Superior temporal gyrus (tissue), 1 donor: ENCODE data around the gene TPRKB.
"Not testable (repeated sequence)": the region's sequence is repeated elsewhere in the genome, so short reads cannot be mapped to it uniquely, and the experiment has no call there.

ENCODE experiments used
- DNase-seq: peaks from one replicate; pipeline ENCODE4 v3.0.0-alpha.2; 2016; ENCODE audit errors: extremely low spot score

The TPRKB gene

DNA sequence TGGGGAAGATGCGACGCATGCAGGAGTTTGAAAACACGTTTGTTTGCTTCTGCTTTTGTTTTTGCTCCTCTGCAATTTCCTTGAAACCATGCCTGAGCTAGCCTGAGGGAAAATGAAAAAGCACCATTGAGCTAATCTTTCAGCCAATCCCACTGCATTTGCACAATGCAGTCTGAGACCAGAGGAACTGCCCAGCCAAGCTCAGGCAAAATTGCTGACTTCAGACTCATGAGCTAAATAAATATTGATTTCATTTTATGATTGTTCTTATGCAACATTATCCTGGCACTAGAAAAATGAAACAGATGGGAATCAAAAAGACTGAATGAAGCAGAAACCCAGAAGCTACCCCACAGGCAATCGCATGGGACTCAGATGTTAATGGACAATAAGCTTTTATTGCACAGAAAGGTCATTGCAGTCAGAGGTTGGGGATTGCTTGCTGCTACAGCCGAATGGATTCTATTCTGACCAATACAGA, 37.0 kb downstream of the TPRKB start:
- DNase-seq: no peak

DNA sequence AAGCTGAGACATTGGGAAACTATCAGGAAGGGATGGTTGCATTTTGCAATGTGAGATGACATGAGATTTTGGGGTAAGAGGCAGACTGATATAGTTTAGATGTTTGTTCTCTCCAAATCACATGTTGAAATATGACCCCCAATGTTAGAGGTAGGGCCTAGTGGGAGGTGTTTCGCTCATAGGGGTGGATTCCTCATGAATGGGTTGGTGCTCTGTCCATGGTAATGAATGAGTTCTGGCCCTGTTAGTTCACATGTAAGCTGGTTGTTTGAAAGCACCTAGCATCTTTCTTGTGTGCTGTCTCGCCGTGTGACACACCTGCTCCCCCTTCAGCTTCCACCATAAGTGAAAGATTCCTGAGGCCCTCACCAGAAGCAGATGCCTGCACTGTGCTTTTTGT, 37.7 kb downstream of the TPRKB start:
- DNase-seq: no peak

DNA sequence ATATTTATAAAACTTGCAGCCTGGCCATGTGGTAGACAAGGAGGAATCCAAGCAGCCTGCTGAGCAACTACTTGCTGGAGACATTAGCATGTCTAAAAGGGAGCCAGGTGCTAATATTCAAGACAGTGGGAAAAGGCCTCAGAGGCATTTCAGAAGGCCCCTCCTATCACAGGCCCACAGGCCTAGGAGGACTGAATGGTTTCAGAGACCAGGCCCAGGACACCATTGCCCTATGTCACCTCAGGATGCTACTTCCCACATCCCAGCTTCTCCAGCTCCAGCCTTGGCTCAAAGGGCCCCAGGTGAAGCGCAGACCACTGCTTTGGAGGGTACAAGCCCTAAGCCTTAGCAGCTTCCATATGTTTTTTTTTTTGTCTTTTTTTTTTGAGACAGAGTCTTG, 39.0 kb downstream of the TPRKB start:
- no peak for DNase-seq

DNA sequence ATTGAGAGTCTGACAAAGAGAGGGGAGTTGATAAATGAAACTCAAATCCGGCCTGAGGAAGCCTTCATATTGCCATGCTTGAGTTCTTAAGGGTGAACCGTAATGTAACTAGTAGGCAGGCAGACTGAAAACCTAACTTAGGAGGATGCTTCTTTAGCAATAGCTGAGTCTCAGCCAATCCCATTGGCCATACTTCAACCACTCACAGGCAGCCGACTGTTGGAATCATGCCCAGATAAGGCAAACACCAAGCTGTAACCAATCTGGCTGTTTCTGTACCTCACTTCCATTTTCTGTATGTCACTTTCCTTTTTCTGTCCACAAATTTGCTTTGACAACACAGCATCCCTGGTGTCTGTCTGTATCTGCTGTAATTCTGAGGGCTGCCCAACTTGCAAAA, 39.5 kb downstream of the TPRKB start:
- no peak for DNase-seq

DNA sequence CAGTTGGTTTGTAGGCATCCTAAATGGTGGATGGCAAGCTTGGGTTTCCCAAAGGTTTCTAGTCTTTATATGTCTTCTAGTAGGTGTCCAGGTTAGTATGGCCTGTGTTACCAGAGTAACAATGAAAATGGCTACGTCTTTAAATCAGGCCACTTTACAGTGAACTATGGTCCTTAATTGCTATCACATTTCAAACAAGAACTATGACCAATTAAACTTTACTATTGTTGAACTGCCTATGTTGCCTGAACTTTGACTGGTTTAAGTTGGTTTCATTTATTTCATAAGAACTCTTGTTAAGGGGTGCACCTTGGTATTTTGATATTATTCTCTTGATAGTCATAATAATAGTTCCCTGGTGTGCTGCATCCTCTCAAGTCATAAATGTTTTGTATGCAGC, 40.2 kb downstream of the TPRKB start:
- DNase-seq: not testable (repeated sequence)

DNA sequence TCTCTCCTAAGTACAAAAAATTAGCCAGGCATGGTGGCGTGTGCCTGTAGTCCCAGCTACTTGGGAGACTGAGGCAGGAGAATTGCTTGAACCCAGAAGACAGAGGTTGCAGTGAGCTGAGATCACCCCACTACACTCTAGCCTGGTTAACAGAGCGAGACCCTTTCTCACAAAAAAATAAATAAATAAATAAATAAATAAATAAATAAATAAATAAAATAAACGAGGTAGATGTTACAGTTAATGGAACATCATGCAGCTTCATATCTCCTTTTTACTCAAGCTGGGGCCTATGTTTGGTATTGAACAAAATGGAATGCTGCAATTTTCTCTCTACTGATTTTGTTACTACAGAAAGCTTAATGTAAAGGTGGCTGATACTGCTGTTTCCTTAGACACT, 40.6 kb downstream of the TPRKB start:
- not testable (repeated sequence) for DNase-seq

DNA sequence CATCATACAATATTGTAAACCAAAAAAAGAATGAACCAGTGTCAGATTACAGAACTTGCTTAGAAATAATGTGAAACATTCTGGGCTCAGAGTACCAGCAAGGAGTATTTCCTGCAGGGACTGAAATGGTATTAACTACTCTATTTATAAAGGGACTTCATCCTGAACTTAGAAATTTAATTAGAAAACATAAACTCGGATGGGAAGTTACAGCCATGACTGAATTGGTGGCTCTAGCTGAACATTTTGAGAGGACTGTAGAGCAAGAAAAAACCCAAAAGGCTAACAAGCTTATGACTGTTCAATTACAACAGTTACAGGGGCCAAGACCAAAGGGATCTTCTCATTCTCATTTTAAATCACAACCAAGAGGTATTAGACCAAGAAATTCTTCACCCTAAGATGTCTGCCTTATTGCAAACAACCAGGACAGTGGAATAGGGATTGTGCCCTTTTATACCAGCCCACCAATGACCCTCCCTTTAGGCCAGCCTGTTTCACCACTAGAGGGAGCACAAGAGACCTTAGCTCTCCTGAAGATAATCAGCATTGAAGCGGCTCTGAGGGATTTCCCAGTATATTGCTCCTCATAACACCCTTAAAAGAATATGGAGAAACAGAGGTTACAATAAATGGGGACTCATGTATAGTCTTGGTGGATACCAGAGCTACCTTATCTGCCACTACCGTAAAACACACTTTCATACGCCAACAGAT, 46.6 kb downstream of the TPRKB start:
- DNase-seq: peak; percentile 13

DNA sequence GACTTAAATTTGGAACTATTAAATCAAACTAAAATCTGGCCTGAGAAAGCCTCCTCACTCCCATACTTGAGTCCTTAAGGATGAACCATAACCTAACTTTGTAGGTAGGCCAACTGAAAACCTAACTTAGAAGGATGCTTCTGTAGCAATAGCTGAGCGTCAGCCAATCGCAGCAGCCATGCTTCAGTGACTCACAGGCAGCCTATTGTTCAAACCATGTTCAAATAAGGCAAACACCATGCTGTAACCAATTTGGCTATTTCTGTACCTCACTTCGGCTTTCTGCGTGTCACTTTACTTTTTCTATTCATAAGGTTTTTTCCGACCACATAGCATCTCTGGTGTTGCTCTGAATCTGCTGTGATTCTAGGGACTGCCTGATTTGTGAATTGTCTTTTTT, 48.7 kb downstream of the TPRKB start:
- not testable (repeated sequence) for DNase-seq

DNA sequence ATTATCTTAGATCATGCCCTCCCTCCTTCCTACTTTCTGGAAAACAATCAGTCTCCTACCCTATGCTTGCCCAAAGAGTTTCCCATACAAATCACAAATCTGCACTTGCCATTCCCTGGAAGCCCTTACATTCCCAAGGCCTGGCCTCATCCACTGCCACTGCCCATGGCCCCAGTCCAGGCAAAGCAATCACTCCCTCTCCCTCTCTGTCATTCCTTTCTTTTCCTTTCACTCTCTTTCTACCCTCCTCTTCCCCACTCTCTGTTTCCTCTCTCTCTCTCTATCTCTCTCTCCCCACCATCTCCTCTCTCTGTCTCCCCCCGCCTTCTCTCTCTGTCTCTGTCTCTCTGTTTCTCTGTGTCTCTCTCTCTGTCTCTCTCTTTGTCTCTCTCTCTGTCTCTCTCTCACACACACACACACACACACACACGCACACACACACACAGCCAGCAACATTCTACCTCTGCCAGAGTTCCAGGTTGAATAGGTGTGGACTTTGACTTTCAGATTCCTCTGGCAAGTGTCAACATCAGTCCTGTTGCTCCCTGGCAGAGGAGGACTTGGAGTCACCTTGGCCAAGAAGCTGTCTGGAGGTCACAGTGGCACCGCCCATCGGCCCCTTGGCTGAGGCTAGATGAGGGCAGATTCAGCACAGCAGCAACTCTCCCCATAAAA, 51.2 kb downstream of the TPRKB start:
- no peak for DNase-seq

DNA sequence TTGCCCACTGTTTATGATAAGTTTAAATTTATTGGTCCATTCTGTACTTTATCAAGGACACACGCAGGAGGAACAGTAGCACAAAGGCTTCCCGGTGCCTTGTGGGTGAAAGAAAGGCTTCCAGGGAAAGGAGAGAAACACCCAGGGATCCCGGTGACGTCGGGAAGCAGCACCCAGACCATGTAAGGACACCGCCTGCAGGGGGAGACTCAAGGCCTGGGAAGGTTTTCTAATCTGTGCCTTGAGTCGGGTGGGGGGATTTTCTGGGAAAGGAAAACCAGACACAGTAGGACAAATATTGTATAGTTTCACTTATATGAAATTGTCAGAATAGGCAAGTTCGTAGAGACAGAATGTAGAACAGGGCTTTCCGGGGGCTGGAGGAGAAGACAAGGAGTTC, 52.2 kb downstream of the TPRKB start:
- DNase-seq: not testable (repeated sequence)

DNA sequence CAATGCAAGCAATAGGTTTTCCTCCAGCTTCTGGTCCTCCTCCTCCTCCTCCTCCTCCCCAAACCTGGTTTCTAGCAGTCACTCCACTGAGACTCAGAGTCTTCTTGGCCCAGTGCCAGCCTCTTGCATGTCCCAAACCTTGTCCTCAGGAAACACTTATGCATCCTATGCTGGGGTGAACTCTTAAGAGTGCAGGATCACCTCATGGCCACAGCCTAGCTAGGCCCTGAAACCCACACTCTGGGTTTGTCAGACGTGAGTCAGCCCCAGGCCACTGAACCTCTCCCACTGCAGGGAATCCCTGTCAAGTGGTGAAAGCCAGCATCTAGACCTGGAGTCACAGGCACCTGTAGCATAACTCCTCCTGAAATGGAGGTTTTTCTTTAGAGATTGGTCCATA, 52.8 kb downstream of the TPRKB start:
- DNase-seq: not testable (repeated sequence)

DNA sequence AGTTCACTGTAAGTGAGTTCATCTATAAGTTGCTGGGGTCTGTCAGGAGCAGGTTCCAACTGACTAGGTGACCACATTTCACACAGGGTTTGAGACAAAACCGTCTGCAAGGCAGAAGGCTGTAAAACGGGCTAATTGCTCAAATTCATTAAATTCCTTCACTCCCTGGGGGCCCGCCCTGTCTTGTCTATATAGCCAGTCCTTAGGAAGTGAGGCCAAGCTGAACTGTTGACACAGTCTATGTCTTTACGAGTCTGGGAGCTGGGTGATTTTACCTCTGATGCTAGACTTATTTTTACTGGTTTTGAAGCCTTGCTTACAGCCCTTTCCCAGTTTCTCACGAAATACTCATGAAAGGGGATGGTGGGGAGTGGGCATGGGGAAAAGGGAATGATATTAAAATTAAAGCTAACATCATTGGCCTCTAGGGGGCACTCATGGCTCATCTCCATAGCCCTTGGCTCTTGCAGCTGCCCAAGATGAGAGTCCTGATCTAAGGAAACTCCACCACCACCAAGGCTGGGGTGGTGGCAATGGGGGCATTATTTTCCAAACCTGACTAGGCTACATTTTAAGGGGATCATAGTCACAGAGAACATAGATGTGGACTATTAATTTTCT, 57.1 kb downstream of the TPRKB start:
- peak; percentile 47 for DNase-seq
